ENCODE data around the gene CEL.

Gene CEL

GRCh38 chr9:133106511-133107244 is 44.9 kb downstream of the CEL start:
- DNase-seq: no peak

- no peak for DNase-seq
Observed at GRCh38 chr9:133107245-133107722, 45.5 kb downstream of the CEL start.

GRCh38 chr9:133107961-133108793 is 46.4 kb downstream of the CEL start:
- no peak for DNase-seq

GRCh38 chr9:133108794-133109641 is 47.2 kb downstream of the CEL start:
- no peak for DNase-seq

- no peak for DNase-seq
Observed at GRCh38 chr9:133109931-133110650, 48.3 kb downstream of the CEL start.

- no peak for DNase-seq
Observed at GRCh38 chr9:133111808-133112662, 50.3 kb downstream of the CEL start.

GRCh38 chr9:133112663-133113026 is 50.9 kb downstream of the CEL start:
- no peak for DNase-seq

GRCh38 chr9:133113163-133113948 is 51.6 kb downstream of the CEL start:
- no peak for DNase-seq

GRCh38 chr9:133113949-133114885 is 52.4 kb downstream of the CEL start:
- DNase-seq: no peak

- DNase-seq: no peak
Observed at GRCh38 chr9:133114886-133115603, 53.3 kb downstream of the CEL start.

- no peak for DNase-seq
Observed at GRCh38 chr9:133115604-133116345, 54.0 kb downstream of the CEL start.

GRCh38 chr9:133116346-133117231 is 54.8 kb downstream of the CEL start:
- no peak for DNase-seq

GRCh38 chr9:133117271-133118178 is 55.7 kb downstream of the CEL start:
- no peak for DNase-seq

- no peak for DNase-seq
Observed at GRCh38 chr9:133118179-133118520, 56.4 kb downstream of the CEL start.

GRCh38 chr9:133118568-133118967 is 56.8 kb downstream of the CEL start:
- no peak for DNase-seq

All from NCI-H187 treated with DMSO at 0.1 percent for 48 hours (cell line).